GM12874 (cell line): Measurements from ENCODE around the gene CHST15.

Source experiments
- CTCF ChIP-seq: IDR thresholded peaks from 2 replicates; pipeline ENCODE4 v1.5.1; 2011; ENCODE audit warnings: low read depth, mild to moderate bottlenecking, control low read depth, low read length, moderate library complexity; ENCODE audit not compliant: insufficient read depth

Gene CHST15

GRCh38 chr10:124035928-124036558 is 57.4 kb downstream of the CHST15 start:
- no peak for TF ChIP-seq CTCF

- no peak for TF ChIP-seq CTCF
Measured at GRCh38 chr10:124035306-124035927, 58.0 kb downstream of the CHST15 start.

- TF ChIP-seq CTCF, result no peak
Measured at GRCh38 chr10:124033887-124034218, 59.5 kb downstream of the CHST15 start.

- TF ChIP-seq CTCF, result no peak
Measured at GRCh38 chr10:124032971-124033886, 60.2 kb downstream of the CHST15 start.

- TF ChIP-seq CTCF, result no peak
Measured at GRCh38 chr10:124032087-124032935, 61.1 kb downstream of the CHST15 start.

- no peak for TF ChIP-seq CTCF
Measured at GRCh38 chr10:124030492-124031110, 62.8 kb downstream of the CHST15 start.
